GM12878 (cell line): ENCODE measurements around the gene ITGA8.

ENCODE experiments used
- CHD4 ChIP-seq: fragments of 200-600 bp; sonication (generic); IDR thresholded peaks from 2 replicates; pipeline ENCODE4 v1.6.1; 2016; ENCODE audit warnings: mild to moderate bottlenecking
- CREM ChIP-seq: IDR thresholded peaks from 2 replicates; pipeline ENCODE4 v1.6.1; 2014; ENCODE audit warnings: antibody characterized with exemption, low read depth
- GABPA ChIP-seq: IDR thresholded peaks from 2 replicates; pipeline ENCODE4 v1.6.1; 2014; ENCODE audit warnings: antibody characterized with exemption, low read depth, mild to moderate bottlenecking, inconsistent platforms
- MXI1 ChIP-seq: fragments of 150-350 bp; IDR thresholded peaks from 2 replicates; pipeline ENCODE4 v1.6.1; 2011; ENCODE audit warnings: low read depth, mild to moderate bottlenecking, inconsistent platforms, low read length, improper control_type of control experiment
- NFIC ChIP-seq: IDR thresholded peaks from 2 replicates; pipeline ENCODE4 v1.6.1; 2012; ENCODE audit warnings: low read depth, mild to moderate bottlenecking, inconsistent platforms, low read length, moderate library complexity
- NR2C1 ChIP-seq: fragments of 450-650 bp; IDR thresholded peaks from 2 replicates; pipeline ENCODE4 v1.6.1; 2017; ENCODE audit warnings: antibody characterized with exemption, mild to moderate bottlenecking, moderate library complexity
- POLR2AphosphoS5 ChIP-seq: IDR thresholded peaks from 2 replicates; pipeline ENCODE4 v1.6.1; 2011; ENCODE audit warnings: mild to moderate bottlenecking, low read length, inconsistent platforms
- RBBP5 ChIP-seq: fragments of 200-600 bp; sonication (generic); conservative IDR thresholded peaks from 2 replicates; pipeline ENCODE4 v1.6.1; 2016
- RFX5 ChIP-seq: IDR thresholded peaks from 2 replicates; pipeline ENCODE4 v1.6.1; 2011; ENCODE audit warnings: low read depth, low read length, improper control_type of control experiment
- SMAD1 ChIP-seq: fragments of 450-650 bp; IDR thresholded peaks from 2 replicates; pipeline ENCODE4 v1.6.1; 2018; ENCODE audit warnings: mild to moderate bottlenecking, low read depth; ENCODE audit not compliant: partially characterized antibody
- SP1 ChIP-seq: IDR thresholded peaks from one replicate; pipeline ENCODE4 v1.6.1; 2011; ENCODE audit warnings: low read depth, low read length
- TF ChIP-seq, protein P1 (sequence below), 3 experiments: IDR thresholded peaks in 2 of 3; conservative IDR thresholded peaks in 1 of 3; 2 replicates each; pipeline ENCODE4 v1.5.1; 2011; ENCODE audit warnings: low read depth in 3 of 3, low read length in 3 of 3, mild to moderate bottlenecking in 3 of 3, control low read depth in 2 of 3, moderate library complexity in 2 of 3, inconsistent platforms in 1 of 3, mixed read lengths in 1 of 3; ENCODE audit not compliant: control insufficient read depth in 2 of 3, insufficient read depth in 1 of 3; ENCODE audit errors: extremely low read depth in 1 of 3
- TF ChIP-seq, protein P2 (sequence below): fragments of 150-350 bp; IDR thresholded peaks from 2 replicates; pipeline ENCODE4 v1.6.1; 2016; ENCODE audit warnings: low read depth, low read length

DNA sequence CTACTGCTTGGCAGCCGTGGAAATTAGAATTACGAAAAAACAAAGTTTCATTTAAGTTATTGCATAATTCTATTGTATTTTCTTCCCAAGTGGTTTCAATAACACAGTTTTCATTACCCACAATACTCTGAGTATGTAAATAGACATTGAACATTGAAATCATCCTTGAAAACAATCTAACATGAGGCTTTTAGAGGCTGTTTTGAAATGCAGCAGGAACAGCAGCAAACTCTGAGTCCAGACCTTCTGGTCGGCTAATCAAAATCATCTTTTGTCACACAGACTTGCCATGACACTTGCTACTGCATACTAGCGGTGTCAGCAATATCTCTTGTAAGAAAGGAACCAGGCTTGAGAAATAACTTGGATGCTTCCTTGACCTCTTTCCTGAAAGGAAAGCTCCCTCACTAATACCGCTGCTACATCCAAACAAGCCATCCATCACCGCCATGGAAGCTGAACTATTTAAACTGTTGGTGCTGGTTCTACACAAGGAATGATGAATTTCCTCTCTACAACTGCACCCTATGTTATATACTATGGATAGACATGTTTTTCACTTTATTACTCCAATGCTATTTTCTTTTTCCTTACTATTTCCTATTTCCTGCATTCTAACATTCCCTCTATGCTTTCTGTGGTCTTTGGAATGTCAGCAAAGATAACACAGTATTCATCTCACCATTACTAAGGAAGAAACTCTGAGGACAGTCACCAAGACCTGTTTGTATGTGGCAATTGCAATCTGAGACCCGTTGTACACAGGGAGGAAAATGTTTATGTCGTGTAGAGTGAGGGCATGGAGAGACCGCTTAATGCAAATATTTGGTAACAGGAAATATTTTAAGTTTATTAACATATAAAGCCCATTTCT lies 130.8 kb downstream of the ITGA8 start:
- no peak for TF ChIP-seq SP1
- TF ChIP-seq POLR2AphosphoS5, result no peak
- TF ChIP-seq CHD4, result no peak
- TF ChIP-seq RFX5, result no peak
- TF ChIP-seq, protein P1, sequence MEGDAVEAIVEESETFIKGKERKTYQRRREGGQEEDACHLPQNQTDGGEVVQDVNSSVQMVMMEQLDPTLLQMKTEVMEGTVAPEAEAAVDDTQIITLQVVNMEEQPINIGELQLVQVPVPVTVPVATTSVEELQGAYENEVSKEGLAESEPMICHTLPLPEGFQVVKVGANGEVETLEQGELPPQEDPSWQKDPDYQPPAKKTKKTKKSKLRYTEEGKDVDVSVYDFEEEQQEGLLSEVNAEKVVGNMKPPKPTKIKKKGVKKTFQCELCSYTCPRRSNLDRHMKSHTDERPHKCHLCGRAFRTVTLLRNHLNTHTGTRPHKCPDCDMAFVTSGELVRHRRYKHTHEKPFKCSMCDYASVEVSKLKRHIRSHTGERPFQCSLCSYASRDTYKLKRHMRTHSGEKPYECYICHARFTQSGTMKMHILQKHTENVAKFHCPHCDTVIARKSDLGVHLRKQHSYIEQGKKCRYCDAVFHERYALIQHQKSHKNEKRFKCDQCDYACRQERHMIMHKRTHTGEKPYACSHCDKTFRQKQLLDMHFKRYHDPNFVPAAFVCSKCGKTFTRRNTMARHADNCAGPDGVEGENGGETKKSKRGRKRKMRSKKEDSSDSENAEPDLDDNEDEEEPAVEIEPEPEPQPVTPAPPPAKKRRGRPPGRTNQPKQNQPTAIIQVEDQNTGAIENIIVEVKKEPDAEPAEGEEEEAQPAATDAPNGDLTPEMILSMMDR (IDR thresholded peaks at IDR 0.05 in 2 of 3, conservative IDR thresholded peaks at IDR 0.05 in 1 of 3; ENCODE audit: control insufficient read depth in 2 of 3, extremely low read depth in 1 of 3, insufficient read depth in 1 of 3, low read depth in 3 of 3, low read length in 3 of 3), result no peak
- no peak for TF ChIP-seq NR2C1
- TF ChIP-seq RBBP5, result no peak
- no peak for TF ChIP-seq NFIC
- TF ChIP-seq SMAD1, result no peak
- no peak for TF ChIP-seq CREM
- TF ChIP-seq, protein P2, sequence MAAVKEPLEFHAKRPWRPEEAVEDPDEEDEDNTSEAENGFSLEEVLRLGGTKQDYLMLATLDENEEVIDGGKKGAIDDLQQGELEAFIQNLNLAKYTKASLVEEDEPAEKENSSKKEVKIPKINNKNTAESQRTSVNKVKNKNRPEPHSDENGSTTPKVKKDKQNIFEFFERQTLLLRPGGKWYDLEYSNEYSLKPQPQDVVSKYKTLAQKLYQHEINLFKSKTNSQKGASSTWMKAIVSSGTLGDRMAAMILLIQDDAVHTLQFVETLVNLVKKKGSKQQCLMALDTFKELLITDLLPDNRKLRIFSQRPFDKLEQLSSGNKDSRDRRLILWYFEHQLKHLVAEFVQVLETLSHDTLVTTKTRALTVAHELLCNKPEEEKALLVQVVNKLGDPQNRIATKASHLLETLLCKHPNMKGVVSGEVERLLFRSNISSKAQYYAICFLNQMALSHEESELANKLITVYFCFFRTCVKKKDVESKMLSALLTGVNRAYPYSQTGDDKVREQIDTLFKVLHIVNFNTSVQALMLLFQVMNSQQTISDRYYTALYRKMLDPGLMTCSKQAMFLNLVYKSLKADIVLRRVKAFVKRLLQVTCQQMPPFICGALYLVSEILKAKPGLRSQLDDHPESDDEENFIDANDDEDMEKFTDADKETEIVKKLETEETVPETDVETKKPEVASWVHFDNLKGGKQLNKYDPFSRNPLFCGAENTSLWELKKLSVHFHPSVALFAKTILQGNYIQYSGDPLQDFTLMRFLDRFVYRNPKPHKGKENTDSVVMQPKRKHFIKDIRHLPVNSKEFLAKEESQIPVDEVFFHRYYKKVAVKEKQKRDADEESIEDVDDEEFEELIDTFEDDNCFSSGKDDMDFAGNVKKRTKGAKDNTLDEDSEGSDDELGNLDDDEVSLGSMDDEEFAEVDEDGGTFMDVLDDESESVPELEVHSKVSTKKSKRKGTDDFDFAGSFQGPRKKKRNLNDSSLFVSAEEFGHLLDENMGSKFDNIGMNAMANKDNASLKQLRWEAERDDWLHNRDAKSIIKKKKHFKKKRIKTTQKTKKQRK, result no peak
- no peak for TF ChIP-seq MXI1
- no peak for TF ChIP-seq GABPA
